Measurements from ENCODE around the gene DNAJB4. TPM values are rescaled to one million over a fixed set of nuclear protein-coding genes. Genes with fewer than 3 reads are reported as not detected.
"Not testable (repeated sequence)": the region's sequence is repeated elsewhere in the genome, so short reads cannot be mapped to it uniquely, and the experiment has no call there.

DNAJB4 gene
- total RNA-seq, 1 experiment from 2014 or later: 28.5 TPM

DNA sequence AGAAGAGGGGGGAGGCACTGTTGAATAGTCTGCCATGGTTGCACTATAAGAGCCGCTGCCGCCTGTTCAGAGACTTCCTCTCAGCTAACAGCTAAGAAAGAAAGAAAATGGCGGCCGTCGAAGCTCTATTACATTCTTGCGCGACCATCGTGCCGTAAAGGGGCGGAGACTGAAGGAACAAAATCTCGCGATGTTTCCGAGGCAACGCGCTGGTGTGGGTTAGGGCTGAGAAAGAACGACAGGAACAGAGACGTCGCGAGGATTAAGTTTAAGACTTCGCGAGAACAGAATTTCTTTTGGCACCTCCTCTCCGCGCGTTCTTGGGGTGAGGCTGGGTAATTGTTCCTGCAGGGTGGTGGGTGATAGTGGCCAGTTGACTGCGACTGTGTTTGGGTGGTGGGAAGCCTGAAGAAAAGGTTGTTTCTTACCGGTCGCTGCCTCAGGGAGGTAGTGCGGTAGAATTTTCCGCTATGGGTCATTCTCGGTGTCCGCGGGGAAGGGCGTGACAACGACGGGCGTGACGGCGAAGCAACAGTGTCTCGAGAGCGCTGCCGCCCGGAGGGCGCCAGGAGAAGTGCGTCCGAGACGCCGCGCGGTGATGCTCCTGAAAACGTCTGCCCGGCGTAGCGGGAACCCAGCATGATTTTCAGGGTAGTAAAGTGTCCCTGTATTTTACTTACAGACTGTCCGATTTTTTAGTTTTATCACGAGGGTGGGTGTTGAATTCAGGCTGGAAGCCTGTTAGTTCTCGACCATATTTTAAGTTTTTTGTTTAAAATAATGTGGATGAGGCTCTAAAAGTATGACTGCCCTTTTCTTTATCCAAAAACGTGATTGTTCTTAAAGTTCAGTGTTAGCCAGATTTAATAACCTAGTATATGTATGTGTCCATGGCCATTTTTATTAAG is 25.5 kb upstream of the DNAJB4 start, which contains the start of gene FUBP1:
TSS of gene FUBP1 (minus strand) at position 104 of the 908 bp plus-strand sequence. CDS start at position 36, 68 bp downstream.
- H3K4me3 Mint-ChIP-seq (ENCODE audit: unreplicated experiment): no peak within 1 kb of the TSS
- H3K9me3 Mint-ChIP-seq (ENCODE audit: unreplicated experiment): no peaks in the 10 kb centered on the region
- H3K27ac Mint-ChIP-seq (ENCODE audit: low read depth, unreplicated experiment): no peak within 1 kb of the TSS
- H3K27me3 Mint-ChIP-seq (ENCODE audit: insufficient read depth, unreplicated experiment): no peaks in the 10 kb centered on the region
- TSS peak; percentile 74 for BruUV-seq (replicated peaks)
- peak; percentile 99 for DNase-seq (ENCODE audit: unreplicated experiment)
- H3K36me3 Mint-ChIP-seq (ENCODE audit: insufficient read depth, unreplicated experiment): peaks cover 16% of the 10 kb centered on the region
- ChIA-PET POLR2A (interaction anchor here (0.7 to 9.6 kb wide), 41 partner anchors 10 to 641 kb away, joined by 3 to 598 read pairs (median 5); partner anchors contain the start of genes DNAJB4, IFI44L, MIGA1 and USP33), CTCF (interaction anchor here (0.6 to 5.8 kb wide), 18 partner anchors 12 to 316 kb away, joined by 3 to 70 read pairs (median 4); partner anchors contain the start of gene DNAJB4)
- TF ChIP-seq, protein P1, sequence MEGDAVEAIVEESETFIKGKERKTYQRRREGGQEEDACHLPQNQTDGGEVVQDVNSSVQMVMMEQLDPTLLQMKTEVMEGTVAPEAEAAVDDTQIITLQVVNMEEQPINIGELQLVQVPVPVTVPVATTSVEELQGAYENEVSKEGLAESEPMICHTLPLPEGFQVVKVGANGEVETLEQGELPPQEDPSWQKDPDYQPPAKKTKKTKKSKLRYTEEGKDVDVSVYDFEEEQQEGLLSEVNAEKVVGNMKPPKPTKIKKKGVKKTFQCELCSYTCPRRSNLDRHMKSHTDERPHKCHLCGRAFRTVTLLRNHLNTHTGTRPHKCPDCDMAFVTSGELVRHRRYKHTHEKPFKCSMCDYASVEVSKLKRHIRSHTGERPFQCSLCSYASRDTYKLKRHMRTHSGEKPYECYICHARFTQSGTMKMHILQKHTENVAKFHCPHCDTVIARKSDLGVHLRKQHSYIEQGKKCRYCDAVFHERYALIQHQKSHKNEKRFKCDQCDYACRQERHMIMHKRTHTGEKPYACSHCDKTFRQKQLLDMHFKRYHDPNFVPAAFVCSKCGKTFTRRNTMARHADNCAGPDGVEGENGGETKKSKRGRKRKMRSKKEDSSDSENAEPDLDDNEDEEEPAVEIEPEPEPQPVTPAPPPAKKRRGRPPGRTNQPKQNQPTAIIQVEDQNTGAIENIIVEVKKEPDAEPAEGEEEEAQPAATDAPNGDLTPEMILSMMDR (IDR thresholded peaks at IDR 0.05; ENCODE audit: unreplicated experiment): peak; percentile 68
- intact Hi-C loops (cut with micrococcal nuclease): loop anchor here (1.0 to 10.0 kb wide), 5 partner anchors 25 to 222 kb away; partner anchors contain the start of genes DNAJB4 and USP33
- peaks cover 23% of the 10 kb centered on the region for H3K4me1 Mint-ChIP-seq (ENCODE audit: insufficient read depth, unreplicated experiment)

DNA sequence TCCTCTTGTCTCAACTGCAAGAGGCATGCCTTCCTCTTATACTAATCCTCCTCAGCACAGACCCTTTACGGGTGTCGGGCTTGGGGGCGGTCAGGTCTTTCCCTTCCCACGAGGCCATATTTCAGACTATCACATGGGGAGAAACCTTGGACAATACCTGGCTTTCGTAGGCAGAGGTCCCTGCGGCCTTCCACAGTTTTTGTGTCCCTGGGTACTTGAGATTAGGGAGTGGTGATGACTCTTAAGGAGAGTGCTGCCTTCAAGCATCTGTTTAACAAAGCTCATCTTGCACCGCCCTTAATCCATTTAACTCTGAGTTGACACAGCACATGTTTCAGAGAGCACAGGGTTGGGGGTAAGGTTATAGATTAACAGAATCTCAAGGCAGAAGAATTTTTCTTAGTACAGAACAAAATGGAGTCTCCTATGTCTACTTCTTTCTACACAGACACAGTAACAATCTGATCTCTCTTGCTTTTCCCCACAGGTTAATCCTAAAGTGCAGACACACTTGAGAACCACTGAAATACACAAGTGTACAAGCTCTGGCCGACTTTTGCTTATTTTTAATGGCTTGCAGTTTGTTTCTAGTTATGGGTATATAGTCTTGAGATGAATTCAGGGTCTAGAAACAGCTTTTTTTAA is 21.3 kb upstream of the DNAJB4 start:
- peaks cover 20% of the 10 kb centered on the region for H3K4me1 Mint-ChIP-seq (ENCODE audit: insufficient read depth, unreplicated experiment)

DNA sequence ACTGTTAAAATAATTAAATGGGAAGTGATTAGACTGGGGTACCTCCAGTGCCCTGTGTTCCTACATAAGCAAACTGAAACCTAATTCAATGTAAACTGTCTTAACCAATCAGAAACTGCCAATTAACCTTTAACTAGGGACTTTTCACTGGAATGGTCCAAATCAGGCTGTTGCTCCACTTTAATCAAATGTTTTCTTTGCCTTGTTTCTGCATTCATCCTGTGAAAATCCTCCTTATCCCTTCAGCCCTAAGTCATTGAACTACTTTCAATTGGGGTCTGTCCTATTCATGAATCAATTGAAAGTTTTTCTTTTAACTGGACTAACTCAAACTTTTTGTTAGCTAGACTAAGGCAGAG is 20.8 kb upstream of the DNAJB4 start:
- TF ChIP-seq, protein P1 (IDR thresholded peaks at IDR 0.05; ENCODE audit: unreplicated experiment): no peak
- Mint-ChIP-seq H3K9me3 (ENCODE audit: unreplicated experiment) (no peaks in the 10 kb centered on the region), H3K4me1 (ENCODE audit: insufficient read depth, unreplicated experiment) (peaks cover 26% of the 10 kb centered on the region), H3K4me3 (ENCODE audit: unreplicated experiment) (no peak overlapping the region), H3K27me3 (ENCODE audit: insufficient read depth, unreplicated experiment) (no peaks in the 10 kb centered on the region), H3K36me3 (ENCODE audit: insufficient read depth, unreplicated experiment) (peaks cover 32% of the 10 kb centered on the region), H3K27ac (ENCODE audit: low read depth, unreplicated experiment) (no peak overlapping the region)
- no TSS peak for BruUV-seq (replicated peaks)
- intact Hi-C loops (cut with micrococcal nuclease): no loop called here
- POLR2A ChIA-PET: interaction anchor here (0.6 kb wide), 1 partner anchor 19 kb away, joined by 3 read pairs; no protein-coding TSS in a partner anchor
- no peak for DNase-seq (ENCODE audit: unreplicated experiment)
- CTCF ChIA-PET: interaction anchor here (0.5 to 0.7 kb wide), 2 partner anchors 15 to 856 kb away, joined by 3 to 4 read pairs; no protein-coding TSS in a partner anchor

More for the DNA sequence above, 21.3 kb upstream of the DNAJB4 start:
- POLR2A ChIA-PET: interaction anchor here (0.6 to 9.6 kb wide), 2 partner anchors 20 kb away, joined by 3 to 598 read pairs; partner anchors contain the start of gene DNAJB4
- H3K9me3 Mint-ChIP-seq (ENCODE audit: unreplicated experiment); DNase-seq (ENCODE audit: unreplicated experiment); H3K27me3 Mint-ChIP-seq (ENCODE audit: insufficient read depth, unreplicated experiment); H3K27ac Mint-ChIP-seq (ENCODE audit: low read depth, unreplicated experiment); intact Hi-C loops (cut with micrococcal nuclease); BruUV-seq (replicated peaks); H3K4me3 Mint-ChIP-seq (ENCODE audit: unreplicated experiment): not testable (repeated sequence)
- peaks cover 29% of the 10 kb centered on the region for H3K36me3 Mint-ChIP-seq (ENCODE audit: insufficient read depth, unreplicated experiment)
- CTCF ChIA-PET: interaction anchor here (0.5 kb wide), 1 partner anchor 16 kb away, joined by 3 read pairs; no protein-coding TSS in a partner anchor

DNA sequence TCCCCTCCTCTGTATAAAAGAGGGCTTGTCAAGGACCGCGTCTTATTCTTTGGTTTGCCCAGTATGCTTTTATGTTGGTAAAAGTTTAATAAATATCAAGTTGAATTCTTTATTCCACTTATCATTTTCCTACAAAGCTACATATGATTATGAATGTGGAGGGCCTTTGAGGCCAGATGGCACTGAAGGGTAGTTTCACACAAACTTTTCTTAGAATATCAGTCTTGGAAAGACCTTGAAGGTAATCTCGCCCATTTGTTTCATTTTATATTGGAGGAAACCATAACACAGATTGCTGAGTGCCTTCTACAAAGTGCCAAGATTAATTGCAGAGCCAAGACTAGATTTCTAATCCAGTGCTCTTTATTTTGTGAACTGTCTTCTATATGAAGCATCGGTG is 20.1 kb upstream of the DNAJB4 start:
- ChIA-PET POLR2A (no interaction called here), CTCF (interaction anchor here (0.7 to 1.9 kb wide), 2 partner anchors 11 to 855 kb away, joined by 4 to 6 read pairs; no protein-coding TSS in a partner anchor)
- Mint-ChIP-seq H3K36me3 (ENCODE audit: insufficient read depth, unreplicated experiment) (peaks cover 32% of the 10 kb centered on the region), H3K4me3 (ENCODE audit: unreplicated experiment) (no peak overlapping the region), H3K27me3 (ENCODE audit: insufficient read depth, unreplicated experiment) (no peaks in the 10 kb centered on the region), H3K9me3 (ENCODE audit: unreplicated experiment) (no peaks in the 10 kb centered on the region), H3K4me1 (ENCODE audit: insufficient read depth, unreplicated experiment) (peaks cover 32% of the 10 kb centered on the region), H3K27ac (ENCODE audit: low read depth, unreplicated experiment) (no peak overlapping the region)
- BruUV-seq (replicated peaks): no TSS peak
- intact Hi-C loops (cut with micrococcal nuclease): no loop called here
- TF ChIP-seq, protein P1 (IDR thresholded peaks at IDR 0.05; ENCODE audit: unreplicated experiment): no peak
- no peak for DNase-seq (ENCODE audit: unreplicated experiment)
